Breast epithelium (tissue), 3 donors: ENCODE data around the gene WHRN.

Source experiments
- CTCF ChIP-seq, 3 donors: fragments of 450-650 bp; IDR thresholded peaks; one replicate each; pipeline ENCODE4 v1.5.1; 2016 to 2017; ENCODE audit warnings: antibody characterized with exemption in 3 of 3, mild to moderate bottlenecking in 3 of 3, moderate library complexity in 3 of 3
- POLR2A ChIP-seq: fragments of 450-650 bp; IDR thresholded peaks from one replicate; pipeline ENCODE4 v1.6.1; 2016; ENCODE audit warnings: antibody characterized with exemption, mild to moderate bottlenecking, moderate library complexity
- POLR2AphosphoS5 ChIP-seq, 3 donors: sonication (generic); formaldehyde crosslinking; IDR thresholded peaks; one replicate each; pipeline ENCODE4 v1.6.1; 2017; ENCODE audit warnings: antibody characterized with exemption in 3 of 3

- TF ChIP-seq POLR2A, result no peak
- no peak for TF ChIP-seq CTCF (IDR thresholded peaks at IDR 0.05)
- TF ChIP-seq POLR2AphosphoS5 (IDR thresholded peaks at IDR 0.05), result no peak
Observed at GRCh38 chr9:114551750-114552685, 46.7 kb upstream of the WHRN start.
